Endothelial cell of umbilical vein (primary cell): ENCODE data around the gene DGKI.

Source experiments
- POLR2A ChIP-seq: IDR thresholded peaks from 2 replicates; pipeline ENCODE4 v1.6.1; 2012; ENCODE audit warnings: low read depth, mild to moderate bottlenecking, control low read depth, low read length
- POLR2AphosphoS5 ChIP-seq: IDR thresholded peaks from 2 replicates; pipeline ENCODE4 v1.6.1; 2012; ENCODE audit warnings: low read depth, mild to moderate bottlenecking, control low read depth, low read length, moderate library complexity; ENCODE audit not compliant: insufficient read depth

GRCh38 chr7:137886746-137887145 is 40.0 kb upstream of the DGKI start:
- TF ChIP-seq POLR2AphosphoS5 (no peak), POLR2A (no peak)
